LoVo (cell line): ENCODE measurements around the gene CUZD1.
A peak's percentile ranks its signal among the peaks of the same experiment; 100 is the strongest.
"Not testable (repeated sequence)": the region's sequence is repeated elsewhere in the genome, so short reads cannot be mapped to it uniquely, and the experiment has no call there.

Source experiments
- DNase-seq: peaks from one replicate; pipeline ENCODE4 v3.0.0-alpha.2; 2016; ENCODE audit warnings: low spot score

Gene CUZD1, protein sequence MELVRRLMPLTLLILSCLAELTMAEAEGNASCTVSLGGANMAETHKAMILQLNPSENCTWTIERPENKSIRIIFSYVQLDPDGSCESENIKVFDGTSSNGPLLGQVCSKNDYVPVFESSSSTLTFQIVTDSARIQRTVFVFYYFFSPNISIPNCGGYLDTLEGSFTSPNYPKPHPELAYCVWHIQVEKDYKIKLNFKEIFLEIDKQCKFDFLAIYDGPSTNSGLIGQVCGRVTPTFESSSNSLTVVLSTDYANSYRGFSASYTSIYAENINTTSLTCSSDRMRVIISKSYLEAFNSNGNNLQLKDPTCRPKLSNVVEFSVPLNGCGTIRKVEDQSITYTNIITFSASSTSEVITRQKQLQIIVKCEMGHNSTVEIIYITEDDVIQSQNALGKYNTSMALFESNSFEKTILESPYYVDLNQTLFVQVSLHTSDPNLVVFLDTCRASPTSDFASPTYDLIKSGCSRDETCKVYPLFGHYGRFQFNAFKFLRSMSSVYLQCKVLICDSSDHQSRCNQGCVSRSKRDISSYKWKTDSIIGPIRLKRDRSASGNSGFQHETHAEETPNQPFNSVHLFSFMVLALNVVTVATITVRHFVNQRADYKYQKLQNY

DNA sequence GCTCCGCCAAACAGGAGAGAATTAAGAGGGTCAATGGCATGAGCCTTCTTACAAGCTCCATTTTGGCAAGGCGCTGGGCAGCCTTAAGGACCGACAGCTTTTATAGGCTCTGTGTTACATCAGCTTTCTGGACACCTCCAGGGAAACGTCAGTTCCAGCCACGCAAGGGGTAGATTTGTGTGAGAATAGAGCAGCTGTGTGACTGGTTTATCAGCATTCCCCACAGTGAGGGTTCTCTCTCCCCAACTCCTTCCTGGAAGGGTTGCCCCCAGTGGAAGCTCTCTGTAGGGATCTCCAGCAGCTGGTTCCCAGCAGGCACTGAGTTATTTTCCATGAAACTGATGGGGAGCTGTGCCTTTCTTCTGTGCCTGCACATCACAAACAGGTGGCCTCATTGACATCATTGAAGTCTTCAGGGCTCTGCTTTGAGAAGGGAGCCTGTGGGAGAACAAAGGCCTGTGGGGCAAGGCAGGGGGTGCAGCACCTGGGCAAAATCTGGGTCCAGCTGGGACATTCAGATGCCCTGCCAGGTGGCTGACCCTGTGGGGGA is at the start of gene CUZD1:
Gene CUZD1 (minus strand): TSS at position 75 of the 550 bp plus-strand sequence. CDS start 14 bp downstream, at position 61.
- no peak for DNase-seq

DNA sequence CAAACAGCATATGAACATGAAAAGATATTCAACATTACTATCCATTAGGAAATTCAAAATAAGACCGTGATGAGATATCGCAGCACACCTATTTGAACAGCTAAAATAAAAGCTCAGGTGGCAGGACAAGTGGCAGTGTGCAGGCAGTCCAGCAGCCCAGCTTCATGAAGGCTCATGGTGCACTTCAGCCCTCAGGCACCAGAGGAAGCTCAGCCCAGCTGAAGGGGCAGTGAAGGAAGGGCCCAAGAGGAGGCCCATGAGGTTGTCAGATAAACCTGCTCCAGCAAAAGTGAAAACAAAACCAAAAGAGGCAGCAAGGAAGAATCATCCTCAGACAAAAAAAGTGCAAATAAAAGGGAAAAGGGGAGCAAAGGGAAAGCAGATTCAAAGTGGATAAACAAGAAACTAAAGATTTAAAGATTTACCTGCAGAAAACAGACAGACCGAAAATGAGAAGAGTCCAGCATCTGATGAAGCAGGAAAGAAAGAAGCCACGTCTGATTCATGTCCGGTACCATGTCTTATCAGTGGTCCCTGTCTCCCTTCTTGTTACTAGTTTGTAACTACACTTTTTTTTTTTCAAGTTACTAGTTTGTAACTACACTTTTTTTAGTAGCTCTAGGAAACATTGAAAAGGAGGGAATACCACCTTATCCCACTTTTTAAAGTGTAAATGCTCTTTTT is 48.7 kb upstream of the CUZD1 start:
- DNase-seq, result no peak

DNA sequence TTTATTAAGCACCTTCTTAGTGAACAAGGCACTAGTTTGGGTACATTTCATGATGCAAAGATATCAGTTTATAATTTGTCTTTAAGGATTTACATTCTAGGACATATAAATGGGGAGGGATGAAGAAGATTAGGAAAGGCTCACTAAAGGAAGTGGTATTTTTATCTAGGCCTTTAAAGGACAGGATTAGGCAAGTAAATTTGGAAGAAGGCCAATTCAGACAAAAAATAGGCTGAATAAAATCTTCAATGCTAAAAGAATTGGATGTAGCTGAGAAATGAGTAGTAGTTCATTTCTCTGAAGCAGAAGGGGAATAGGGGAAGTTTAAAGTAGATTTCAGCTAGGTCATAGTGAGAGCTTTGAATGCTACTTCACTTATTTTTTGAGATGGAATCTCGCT is 38.5 kb upstream of the CUZD1 start:
- DNase-seq, result no peak

DNA sequence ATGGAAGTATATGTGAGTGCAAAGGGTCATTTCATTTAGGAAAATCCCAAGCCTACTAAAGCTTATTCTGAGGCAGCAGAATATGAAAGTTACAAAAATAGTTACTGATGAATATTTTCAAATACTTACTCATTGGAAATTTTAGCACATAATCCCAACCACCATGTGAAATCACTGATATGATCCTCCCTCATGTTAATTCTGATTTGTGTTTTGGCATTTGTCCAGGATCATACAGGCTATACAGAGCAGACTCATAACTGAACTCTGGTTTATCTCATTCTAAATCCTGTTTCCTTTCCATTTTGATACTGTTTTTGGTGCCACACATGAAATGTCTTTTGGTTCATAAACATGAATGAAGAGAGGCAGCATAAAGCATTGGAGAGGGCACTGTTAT is 37.1 kb upstream of the CUZD1 start:
- no peak for DNase-seq

DNA sequence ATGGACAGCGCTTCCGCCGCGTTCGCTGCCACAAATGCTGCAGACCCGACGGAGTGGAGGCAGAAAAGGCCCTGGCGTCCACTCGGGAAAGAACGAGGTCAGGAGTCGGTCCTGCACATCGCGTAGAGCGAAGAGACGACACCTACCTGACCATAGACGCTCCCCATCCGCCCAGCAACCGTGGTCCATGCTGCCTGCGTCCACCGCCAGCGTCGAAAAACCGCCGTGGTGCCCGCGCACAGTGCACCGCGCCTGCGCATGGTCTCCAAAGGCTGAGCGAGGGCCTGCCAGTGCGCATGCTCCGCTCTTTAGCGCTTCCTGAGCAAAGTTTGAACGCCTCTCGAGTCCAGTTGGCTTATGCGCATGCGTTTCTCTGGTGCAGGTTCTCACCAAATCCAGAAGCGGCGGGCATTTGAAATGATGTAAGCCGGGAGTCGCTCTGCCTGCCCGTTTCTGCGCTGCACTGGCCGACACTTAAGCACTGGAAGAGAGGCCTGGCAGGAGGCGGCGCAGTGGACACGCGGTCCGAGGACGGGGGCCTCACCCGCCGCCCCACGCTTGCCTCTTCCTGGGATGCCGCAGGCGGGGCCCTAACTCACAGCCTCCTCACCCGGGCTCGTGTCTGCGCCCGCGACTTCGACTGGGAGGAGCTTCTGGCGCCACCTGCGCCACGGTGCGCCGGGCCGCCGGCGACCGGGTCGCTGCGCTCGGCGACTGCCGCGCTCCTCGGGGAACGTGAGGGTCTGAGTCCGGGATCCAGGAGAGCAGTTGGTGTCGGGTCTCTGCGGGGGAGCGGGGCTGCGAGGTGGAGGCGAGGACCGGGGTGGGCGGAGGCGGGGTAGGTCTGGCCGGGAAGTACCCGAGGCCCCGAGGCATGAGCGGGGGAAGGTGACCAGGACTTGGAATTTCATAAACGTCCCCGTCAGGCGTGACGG is 33.9 kb upstream of the CUZD1 start, which contains the start of gene FAM24B:
Gene FAM24B (minus strand): TSS at position 243 of the 935 bp plus-strand sequence. CDS start 29,066 bp downstream, outside the sequence.
- peak; percentile 92 for DNase-seq

GRCh38 chr10:122878799-122879338 is 33.2 kb upstream of the CUZD1 start:
- DNase-seq, result no peak

GRCh38 chr10:122877264-122877663 is 31.6 kb upstream of the CUZD1 start:
- no peak for DNase-seq

- DNase-seq, result no peak
Observed at GRCh38 chr10:122876467-122876855, 30.8 kb upstream of the CUZD1 start.

DNA sequence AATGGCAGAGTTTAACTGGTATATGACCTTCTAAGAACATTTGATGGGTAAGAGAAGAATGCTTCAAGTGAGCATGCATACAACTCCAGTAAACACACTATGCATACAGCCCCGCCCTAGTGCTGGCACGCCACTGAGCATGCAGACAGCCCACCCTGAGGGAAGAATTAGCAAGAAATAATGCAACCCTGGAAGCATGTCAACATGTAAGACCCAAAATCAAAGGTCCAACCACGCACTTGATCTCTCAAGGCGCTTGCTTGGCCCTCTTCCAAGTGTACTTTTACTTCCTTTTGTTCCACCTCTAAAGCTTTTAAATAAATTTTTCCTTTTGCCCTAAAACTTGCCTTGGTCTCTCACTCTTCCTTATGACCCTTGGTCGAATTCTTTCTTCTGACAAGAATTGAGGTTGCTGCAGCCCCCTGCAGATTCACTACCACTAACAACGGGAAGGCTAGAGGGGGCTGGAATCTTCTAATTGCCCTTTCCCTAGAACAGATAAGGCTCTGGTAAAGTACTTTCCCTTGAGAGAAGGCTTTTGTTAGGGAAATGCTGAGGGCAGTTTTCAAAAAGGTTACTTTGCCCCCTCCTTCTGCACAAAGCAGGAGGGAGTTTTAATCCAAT is 30.3 kb upstream of the CUZD1 start:
- DNase-seq, result no peak

- DNase-seq, result not testable (repeated sequence)
Observed at GRCh38 chr10:122871947-122872346, 26.3 kb upstream of the CUZD1 start.

GRCh38 chr10:122868768-122869167 is 23.1 kb upstream of the CUZD1 start:
- DNase-seq, result not testable (repeated sequence)

DNA sequence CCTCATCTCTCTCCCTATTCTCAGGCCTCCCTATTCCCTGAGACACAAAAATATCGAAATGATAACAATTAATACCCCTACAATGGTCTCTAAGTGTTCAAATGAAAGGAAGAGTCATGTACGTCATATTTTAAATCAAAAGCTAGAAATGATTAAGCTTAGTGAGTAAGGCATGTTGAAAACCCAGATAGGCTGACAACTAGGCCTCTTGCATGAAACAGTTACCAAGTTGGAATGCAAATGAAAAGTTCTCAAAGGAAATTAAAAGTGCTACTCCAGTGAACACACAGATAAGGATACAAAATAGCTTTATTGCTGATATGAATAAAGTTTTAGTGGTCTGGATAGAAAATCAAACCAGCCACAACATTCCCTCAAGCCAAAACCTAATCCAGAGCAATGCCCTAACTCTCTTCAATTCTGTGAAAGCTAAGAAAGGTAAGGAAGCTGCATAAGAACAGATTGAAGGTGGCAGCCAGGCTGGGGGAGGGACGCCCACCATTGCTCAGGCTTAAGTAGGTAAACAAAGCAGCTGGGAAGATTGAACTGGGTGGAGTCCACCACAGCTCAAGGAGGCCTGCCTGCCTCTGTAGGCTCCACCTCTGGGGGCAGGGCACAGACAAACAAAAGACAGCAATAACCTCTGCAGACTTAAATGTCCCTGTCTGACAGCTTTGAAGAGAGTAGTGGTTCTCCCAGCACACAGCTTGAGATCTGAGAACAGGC is 21.3 kb upstream of the CUZD1 start:
- not testable (repeated sequence) for DNase-seq

- DNase-seq, result no peak
Observed at GRCh38 chr10:122864901-122865300, 19.2 kb upstream of the CUZD1 start.

DNA sequence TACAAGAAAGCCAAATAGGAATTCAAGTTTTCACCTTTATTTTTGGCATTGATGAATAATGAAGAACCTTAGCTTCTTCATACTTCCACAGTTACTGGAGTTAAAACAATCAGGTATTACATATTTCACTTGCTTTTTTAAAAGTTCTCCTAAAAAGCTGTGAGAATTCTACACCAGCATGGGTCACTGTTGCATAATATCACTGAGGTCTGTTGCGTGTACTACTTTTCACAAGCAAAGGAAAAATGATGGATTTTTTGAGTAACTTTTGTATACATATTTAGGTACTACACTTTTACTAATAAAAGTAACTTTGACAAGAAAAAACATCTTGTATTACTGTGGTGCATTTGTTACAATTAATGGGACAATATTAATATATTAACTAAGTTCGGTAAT is 18.5 kb upstream of the CUZD1 start:
- DNase-seq, result no peak

DNA sequence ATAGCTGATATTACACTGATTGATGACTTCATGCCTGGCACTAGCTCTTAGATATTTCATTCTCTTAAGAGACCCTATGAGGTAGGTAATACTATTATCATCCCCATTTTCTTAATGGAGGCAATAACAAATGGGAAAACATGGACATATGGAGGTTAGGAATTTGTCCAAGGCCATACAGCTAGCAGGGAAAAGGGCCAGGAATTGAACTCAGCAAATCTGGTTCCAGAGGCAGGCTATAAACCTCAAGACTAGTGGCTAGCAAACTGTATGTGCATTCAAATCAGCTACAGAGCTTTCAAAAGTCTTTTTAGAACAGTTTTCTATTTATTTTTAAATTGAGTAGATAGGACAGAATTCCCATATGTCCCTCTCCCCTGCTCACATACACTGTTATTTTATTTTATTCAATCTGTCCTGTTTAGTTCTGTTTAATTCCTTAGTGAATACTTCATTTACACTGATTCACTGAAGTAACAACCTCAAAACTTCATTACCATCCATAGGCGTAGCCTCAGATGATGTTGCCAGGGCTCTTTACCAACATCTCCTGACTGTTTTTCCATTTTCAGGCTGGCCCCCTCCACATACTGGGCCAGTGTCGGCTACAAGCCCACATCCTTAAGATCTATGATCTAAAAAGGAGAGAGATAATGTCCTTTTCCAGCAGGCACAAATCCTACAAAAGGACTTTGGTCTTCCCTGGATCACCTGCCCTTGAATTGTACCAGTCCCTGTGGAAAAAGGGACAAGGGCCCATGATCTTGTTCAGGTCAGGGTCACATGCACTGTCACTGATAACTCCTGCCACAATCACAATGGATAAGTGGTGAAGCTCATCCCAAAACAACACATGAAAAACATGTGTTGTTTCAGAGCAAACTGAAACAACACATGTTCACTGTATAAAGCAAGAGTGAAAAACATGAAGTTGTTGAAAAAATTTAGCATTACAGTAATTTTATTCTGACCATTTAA is 17.8 kb upstream of the CUZD1 start:
- DNase-seq, result no peak

- no peak for DNase-seq
Observed at GRCh38 chr10:122861711-122862161, 16.1 kb upstream of the CUZD1 start.

DNA sequence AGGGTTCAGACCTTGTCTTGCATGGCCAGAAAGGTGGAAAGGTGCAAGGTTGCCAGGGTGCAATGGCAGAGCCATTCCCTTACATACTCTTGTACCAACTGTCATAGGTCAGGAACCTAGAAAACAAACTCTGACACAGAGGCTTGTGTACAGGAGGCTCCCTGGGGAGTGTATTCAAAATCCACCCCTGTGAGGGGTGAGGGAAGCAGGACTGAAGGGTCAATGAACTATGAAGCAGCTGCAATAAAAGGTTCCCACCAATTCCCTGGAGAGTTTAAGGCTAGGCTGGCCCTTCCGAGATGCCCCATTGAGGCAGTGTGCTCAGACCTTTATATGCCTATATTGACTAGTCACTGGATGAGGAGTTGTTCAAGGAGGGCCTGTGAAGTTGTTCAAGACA is 13.9 kb upstream of the CUZD1 start:
- no peak for DNase-seq

GRCh38 chr10:122858042-122858441 is 12.4 kb upstream of the CUZD1 start:
- DNase-seq, result not testable (repeated sequence)

DNA sequence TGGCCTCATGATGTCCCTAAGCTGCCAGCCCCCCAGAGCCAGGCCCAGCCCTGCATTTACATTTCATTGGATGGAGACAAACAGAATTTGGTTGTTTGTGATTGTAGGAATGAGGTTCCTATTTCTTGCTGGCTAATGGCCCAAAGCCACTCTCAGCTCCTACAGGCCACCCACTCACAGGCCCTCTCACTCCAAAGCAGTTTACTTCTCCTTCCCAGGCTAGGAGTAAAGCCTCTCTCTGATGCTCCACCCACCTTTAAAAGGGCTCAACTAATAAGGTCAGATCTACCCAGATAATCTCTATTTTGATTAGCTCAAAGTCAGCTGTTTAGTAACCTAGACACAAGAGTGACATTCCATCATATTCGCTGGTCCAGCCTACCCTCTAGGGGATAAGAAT is 11.2 kb upstream of the CUZD1 start:
- DNase-seq, result no peak
